ENCODE results near the gene NINJ2. TPM values are rescaled to one million over a fixed set of nuclear protein-coding genes. Genes with fewer than 3 reads are reported as not detected.

Gene NINJ2
- polyA plus RNA-seq, 3 donors, result 32.9 to 92.7 (median 73.7) TPM

GRCh38 chr12:573232-573631 lies 90.0 kb downstream of the NINJ2 start:
- Histone ChIP-seq H3K4me3 (replicated peaks in 1 of 3; ENCODE audit: low read depth in 2 of 3, low read length in 3 of 3) (no peak overlapping the region), H3K4me2 (replicated peaks; ENCODE audit: extremely low read depth, low read length, poor library complexity, severe bottlenecking) (no peak overlapping the region), H3K4me1 (ENCODE audit: control insufficient read depth in 1 of 2, insufficient read depth in 2 of 2, low read length in 2 of 2) (peaks cover 31 to 41% of the 10 kb centered on the region in 2 donors), H3K79me2 (ENCODE audit: insufficient read depth, low read length) (no peaks in the 10 kb centered on the region), H2AFZ (ENCODE audit: insufficient read depth, low read depth, low read length, poor library complexity, severe bottlenecking) (no peak overlapping the region), H3K9me3 (replicated peaks in 1 of 2; ENCODE audit: control insufficient read depth in 1 of 2, insufficient read depth in 1 of 2, low read length in 2 of 2) (peaks cover 0 to 3% of the 10 kb centered on the region in 2 donors), H3K27ac (ENCODE audit: low read depth in 1 of 2, low read length in 2 of 2) (no peak overlapping the region), H3K36me3 (replicated peaks in 1 of 2; ENCODE audit: control insufficient read depth in 1 of 2, insufficient read depth in 2 of 2, low read length in 2 of 2) (no peaks in the 10 kb centered on the region), H4K20me1 (ENCODE audit: insufficient read depth, low read length) (no peaks in the 10 kb centered on the region), H3K27me3 (ENCODE audit: control insufficient read depth in 2 of 2, insufficient read depth in 2 of 2, low read length in 2 of 2) (no peaks in the 10 kb centered on the region), H3K9ac (ENCODE audit: insufficient read depth, low read length, poor library complexity, severe bottlenecking) (no peak overlapping the region)
- H3K9me3 Mint-ChIP-seq, result peaks cover 0 to 2% (median 0%) of the 10 kb centered on the region in 7 donors
- no peak for DNase-seq
- H3K27ac Mint-ChIP-seq, result peak overlapping the region in 1 of 7 donors; percentile 45
- 100% methylated on average over 1 of the region's 5 CpGs for WGBS (ENCODE audit: insufficient coverage)
- TF ChIP-seq CTCF (IDR thresholded peaks at IDR 0.05), result no peak
- intact Hi-C loops (cut with micrococcal nuclease), result loop anchor here (5.0 to 10.0 kb wide), 3 partner anchors 182 to 522 kb away; partner anchors contain the start of gene WNK1 (in 1 of the 2)
- H3K27me3 Mint-ChIP-seq (ENCODE audit: low read depth in 3 of 3), result peaks cover 0 to 7% (median 0%) of the 10 kb centered on the region in 3 donors
- no peak overlapping the region for H3K4me3 Mint-ChIP-seq
- H3K36me3 Mint-ChIP-seq, result peaks cover 0 to 5% of the 10 kb centered on the region in 2 donors
- H3K4me1 Mint-ChIP-seq, result peaks cover 35% of the 10 kb centered on the region

GRCh38 chr12:572532-572899 lies 90.7 kb downstream of the NINJ2 start:
- Histone ChIP-seq H3K36me3 (replicated peaks in 1 of 2; ENCODE audit: control insufficient read depth in 1 of 2, insufficient read depth in 2 of 2, low read length in 2 of 2) (no peaks in the 10 kb centered on the region), H3K9ac (ENCODE audit: insufficient read depth, low read length, poor library complexity, severe bottlenecking) (no peak overlapping the region), H3K9me3 (replicated peaks in 1 of 2; ENCODE audit: control insufficient read depth in 1 of 2, insufficient read depth in 1 of 2, low read length in 2 of 2) (peaks cover 0 to 3% of the 10 kb centered on the region in 2 donors), H3K79me2 (ENCODE audit: insufficient read depth, low read length) (no peaks in the 10 kb centered on the region), H3K4me3 (replicated peaks in 1 of 3; ENCODE audit: low read depth in 2 of 3, low read length in 3 of 3) (no peak overlapping the region), H3K27ac (ENCODE audit: low read depth in 1 of 2, low read length in 2 of 2) (no peak overlapping the region), H3K4me1 (ENCODE audit: control insufficient read depth in 1 of 2, insufficient read depth in 2 of 2, low read length in 2 of 2) (peaks cover 26 to 34% of the 10 kb centered on the region in 2 donors), H3K27me3 (ENCODE audit: control insufficient read depth in 2 of 2, insufficient read depth in 2 of 2, low read length in 2 of 2) (no peaks in the 10 kb centered on the region), H4K20me1 (ENCODE audit: insufficient read depth, low read length) (no peaks in the 10 kb centered on the region), H3K4me2 (replicated peaks; ENCODE audit: extremely low read depth, low read length, poor library complexity, severe bottlenecking) (no peak overlapping the region), H2AFZ (ENCODE audit: insufficient read depth, low read depth, low read length, poor library complexity, severe bottlenecking) (no peak overlapping the region)
- peaks cover 0 to 7% (median 0%) of the 10 kb centered on the region in 3 donors for H3K27me3 Mint-ChIP-seq (ENCODE audit: low read depth in 3 of 3)
- H3K9me3 Mint-ChIP-seq, result peaks cover 0 to 2% (median 0%) of the 10 kb centered on the region in 7 donors
- TF ChIP-seq CTCF (IDR thresholded peaks at IDR 0.05), result no peak
- 89% methylated on average over 2 of the region's 3 CpGs for WGBS (ENCODE audit: insufficient coverage)
- intact Hi-C loops (cut with micrococcal nuclease), result loop anchor here (5.0 to 10.0 kb wide), 3 partner anchors 182 to 522 kb away; partner anchors contain the start of gene WNK1 (in 1 of the 2)
- peaks cover 0 to 5% of the 10 kb centered on the region in 2 donors for H3K36me3 Mint-ChIP-seq
- no peak for DNase-seq
- no peak overlapping the region for H3K4me3 Mint-ChIP-seq
- H3K4me1 Mint-ChIP-seq, result peaks cover 30% of the 10 kb centered on the region
- H3K27ac Mint-ChIP-seq, result peak overlapping the region in 1 of 7 donors; percentile 35
